NCI-H2196 treated with DMSO at 0.1 percent for 48 hours (cell line): ENCODE results near the gene KRTAP2-1.
"Not testable (repeated sequence)": the region's sequence is repeated elsewhere in the genome, so short reads cannot be mapped to it uniquely, and the experiment has no call there.

Experiments
- DNase-seq: peaks from one replicate; lab custom pipeline; 2025; ENCODE audit not compliant: unreplicated experiment; lab: John Stamatoyannopoulos, UW

Gene KRTAP2-1, protein sequence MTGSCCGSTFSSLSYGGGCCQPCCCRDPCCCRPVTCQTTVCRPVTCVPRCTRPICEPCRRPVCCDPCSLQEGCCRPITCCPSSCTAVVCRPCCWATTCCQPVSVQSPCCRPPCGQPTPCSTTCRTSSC

GRCh38 chr17:41046735-41047465 lies at the start of gene KRTAP2-1:
Gene KRTAP2-1 (minus strand): TSS chr17:41047316. CDS start chr17:41047267, 49 bp downstream.
- not testable (repeated sequence) for DNase-seq

- DNase-seq, result no peak
These were observed 48.9 kb upstream of the KRTAP2-1 start for GRCh38 chr17:41096055-41096454.

DNA sequence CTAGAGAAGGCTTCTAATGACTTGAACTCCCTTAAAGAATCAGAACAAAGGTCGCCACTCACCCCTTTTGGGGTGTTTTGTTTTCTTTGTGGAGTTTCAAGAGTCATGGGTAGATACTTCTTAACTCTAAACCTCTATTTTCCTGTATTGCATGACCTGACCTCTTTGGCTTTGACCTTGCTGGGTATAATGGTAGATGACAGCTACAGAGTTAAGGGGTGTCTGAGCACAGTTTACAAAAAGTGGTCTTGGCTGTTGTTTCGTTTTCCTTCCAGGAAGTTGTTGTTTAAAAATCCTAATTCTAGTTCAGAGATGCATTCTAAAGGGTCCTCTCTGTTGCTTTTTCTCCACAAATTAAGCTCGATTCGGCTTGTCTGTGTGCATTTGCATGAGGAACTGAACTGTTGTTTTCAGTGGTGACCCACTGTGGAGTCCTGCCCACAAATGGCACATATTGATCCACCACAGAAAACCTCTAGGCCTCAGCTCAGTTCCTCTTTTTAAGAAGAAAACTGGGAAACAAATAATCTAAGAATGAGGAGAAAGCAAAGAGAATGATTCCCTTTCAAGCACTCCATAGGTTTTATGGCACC lies 41.7 kb upstream of the KRTAP2-1 start:
- DNase-seq, result not testable (repeated sequence)

DNA sequence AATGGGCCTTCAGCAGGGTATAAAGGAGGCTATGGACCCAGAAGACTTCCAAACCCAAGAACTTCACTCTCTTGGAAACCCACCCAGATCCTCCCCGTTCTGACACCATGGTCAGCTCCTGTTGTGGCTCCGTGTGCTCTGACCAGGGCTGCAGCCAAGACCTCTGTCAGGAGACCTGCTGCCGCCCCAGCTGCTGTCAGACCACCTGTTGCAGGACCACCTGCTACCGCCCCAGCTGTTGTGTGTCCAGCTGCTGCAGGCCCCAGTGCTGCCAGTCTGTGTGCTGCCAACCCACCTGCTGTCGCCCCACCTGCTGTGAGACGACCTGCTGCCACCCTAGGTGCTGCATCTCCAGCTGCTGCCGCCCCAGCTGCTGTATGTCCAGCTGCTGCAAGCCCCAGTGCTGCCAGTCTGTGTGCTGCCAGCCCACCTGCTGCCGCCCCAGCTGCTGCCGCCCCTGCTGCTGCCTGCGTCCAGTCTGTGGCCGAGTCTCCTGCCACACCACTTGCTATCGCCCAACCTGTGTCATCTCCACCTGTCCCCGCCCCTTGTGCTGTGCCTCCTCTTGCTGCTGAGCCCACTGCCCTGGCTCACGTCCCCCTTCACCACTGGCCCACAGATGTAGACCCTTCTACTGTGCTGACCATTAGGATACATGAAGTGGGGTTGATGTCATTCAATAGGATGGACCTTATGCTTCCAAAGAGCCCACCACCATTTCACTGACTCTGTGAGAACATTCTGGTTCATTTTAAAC lies 37.2 kb upstream of the KRTAP2-1 start, which contains the start of gene KRTAP4-7:
TSS of gene KRTAP4-7 (plus strand) at position 51 of the 757 bp plus-strand sequence. CDS start at position 108, 57 bp downstream.
- DNase-seq, result not testable (repeated sequence)

DNA sequence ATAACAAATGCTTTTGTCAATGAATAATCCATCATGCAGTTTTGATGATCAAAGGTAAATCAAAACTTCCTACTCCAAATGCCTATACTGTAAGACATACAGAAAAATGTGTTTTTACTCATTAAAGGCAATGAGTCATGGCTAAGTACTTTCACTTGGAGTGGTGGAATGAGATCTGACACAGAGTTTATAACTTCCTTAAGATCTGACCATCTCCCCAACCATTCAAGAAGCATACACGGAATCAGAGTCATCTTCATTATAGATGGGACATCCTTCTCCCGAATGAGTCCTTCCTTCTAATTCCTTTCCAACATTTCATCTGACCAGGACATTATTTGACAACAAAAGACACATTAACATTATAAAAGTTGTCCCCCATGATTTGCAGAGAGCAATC lies 36.3 kb upstream of the KRTAP2-1 start:
- DNase-seq, result not testable (repeated sequence)

- DNase-seq, result no peak
These were observed 35.5 kb upstream of the KRTAP2-1 start for GRCh38 chr17:41082626-41083025.

DNA sequence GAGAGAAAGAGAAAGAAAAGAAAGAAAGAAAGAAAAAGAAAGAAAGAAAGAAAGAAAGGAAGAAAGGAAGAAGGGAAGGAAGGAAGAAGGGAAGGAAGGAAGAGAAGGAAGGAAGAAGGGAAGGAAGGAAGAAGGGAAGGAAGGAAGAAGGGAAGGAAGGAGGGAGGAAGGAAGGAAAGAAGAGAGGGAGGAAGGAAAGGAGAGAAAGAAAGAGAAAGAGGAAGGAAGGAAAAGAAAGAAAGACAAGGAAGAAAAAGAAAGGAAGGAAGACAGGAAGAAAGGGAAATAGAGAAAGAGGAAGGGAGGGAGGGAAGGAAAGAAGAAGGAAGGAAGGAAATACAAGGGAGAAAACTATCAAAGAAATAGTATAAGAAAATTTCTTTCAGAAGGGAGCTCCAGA lies 29.7 kb upstream of the KRTAP2-1 start:
- DNase-seq, result no peak

DNA sequence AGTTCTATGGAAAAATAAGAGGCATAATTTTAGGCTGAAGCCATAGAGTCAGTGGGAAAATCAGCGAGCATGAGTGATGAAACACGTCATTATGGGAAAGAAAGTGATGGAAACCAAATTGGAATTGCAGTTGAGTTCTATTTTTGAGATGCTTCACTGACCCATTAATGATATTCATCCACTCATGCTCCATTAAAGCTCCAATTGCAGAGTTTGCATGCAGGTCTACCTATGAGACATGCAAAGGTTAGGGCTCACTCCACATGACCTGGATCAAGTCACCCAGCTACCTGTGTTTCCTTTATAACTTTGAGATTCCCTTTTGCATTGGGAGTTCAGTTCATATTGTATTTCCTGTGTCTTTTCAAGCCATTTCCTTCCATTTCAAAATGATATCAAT lies 26.6 kb upstream of the KRTAP2-1 start:
- DNase-seq, result no peak

- DNase-seq, result no peak
These were observed 24.7 kb upstream of the KRTAP2-1 start for GRCh38 chr17:41071606-41072360.

DNA sequence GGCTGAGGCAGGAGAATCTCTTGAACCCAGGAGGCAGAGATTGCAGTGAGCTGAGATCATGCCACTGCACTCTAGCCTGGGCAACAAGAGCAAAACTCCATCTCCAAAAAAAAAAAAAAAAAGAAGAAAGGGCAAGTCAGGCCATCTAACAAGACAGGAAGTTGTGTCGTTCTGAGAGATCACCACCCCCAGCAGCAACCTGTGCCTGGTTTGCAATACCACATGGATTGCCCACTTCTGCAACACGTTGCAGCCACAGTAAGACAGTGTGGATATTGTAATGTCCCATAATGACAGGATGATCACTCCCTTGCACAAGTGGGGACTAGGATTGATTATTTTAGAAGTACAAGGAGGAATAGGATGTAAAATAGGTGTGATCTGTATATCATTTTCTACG lies 21.9 kb upstream of the KRTAP2-1 start:
- no peak for DNase-seq

GRCh38 chr17:41067281-41067680 lies 20.2 kb upstream of the KRTAP2-1 start:
- no peak for DNase-seq

GRCh38 chr17:41065829-41066624 lies 18.9 kb upstream of the KRTAP2-1 start, which contains the start of gene KRTAP2-4:
Gene KRTAP2-4 (minus strand): TSS chr17:41065879. CDS start chr17:41065845, 34 bp downstream.
- no peak for DNase-seq

- not testable (repeated sequence) for DNase-seq
These were observed 18.0 kb upstream of the KRTAP2-1 start for GRCh38 chr17:41065016-41065689.

GRCh38 chr17:41064301-41064700 lies 17.2 kb upstream of the KRTAP2-1 start:
- DNase-seq, result no peak

GRCh38 chr17:41063449-41063848 lies 16.3 kb upstream of the KRTAP2-1 start:
- no peak for DNase-seq

DNA sequence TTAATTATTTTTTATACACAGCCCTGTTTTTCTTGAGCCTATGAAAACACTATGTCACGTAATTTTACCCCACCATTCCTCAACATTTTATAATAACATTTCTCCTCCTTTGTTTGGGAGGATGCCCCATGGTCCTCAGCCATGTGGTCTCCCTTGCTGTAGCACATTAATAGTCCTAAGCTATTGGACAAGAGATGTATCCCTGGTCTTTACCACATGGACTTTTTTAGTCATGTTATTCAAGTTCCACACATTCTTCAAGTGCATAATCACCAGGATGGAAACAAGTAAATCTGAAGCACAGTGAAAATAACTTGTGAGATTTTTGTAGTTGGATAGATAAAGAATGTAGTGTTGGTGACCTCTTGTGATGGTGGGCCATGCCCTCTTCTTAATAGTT lies 14.8 kb upstream of the KRTAP2-1 start:
- no peak for DNase-seq

GRCh38 chr17:41060052-41060604 lies 13.0 kb upstream of the KRTAP2-1 start, which contains the start of gene KRTAP2-3:
Gene KRTAP2-3 (minus strand): TSS chr17:41060114. CDS start chr17:41060050, 64 bp downstream.
- no peak for DNase-seq

DNA sequence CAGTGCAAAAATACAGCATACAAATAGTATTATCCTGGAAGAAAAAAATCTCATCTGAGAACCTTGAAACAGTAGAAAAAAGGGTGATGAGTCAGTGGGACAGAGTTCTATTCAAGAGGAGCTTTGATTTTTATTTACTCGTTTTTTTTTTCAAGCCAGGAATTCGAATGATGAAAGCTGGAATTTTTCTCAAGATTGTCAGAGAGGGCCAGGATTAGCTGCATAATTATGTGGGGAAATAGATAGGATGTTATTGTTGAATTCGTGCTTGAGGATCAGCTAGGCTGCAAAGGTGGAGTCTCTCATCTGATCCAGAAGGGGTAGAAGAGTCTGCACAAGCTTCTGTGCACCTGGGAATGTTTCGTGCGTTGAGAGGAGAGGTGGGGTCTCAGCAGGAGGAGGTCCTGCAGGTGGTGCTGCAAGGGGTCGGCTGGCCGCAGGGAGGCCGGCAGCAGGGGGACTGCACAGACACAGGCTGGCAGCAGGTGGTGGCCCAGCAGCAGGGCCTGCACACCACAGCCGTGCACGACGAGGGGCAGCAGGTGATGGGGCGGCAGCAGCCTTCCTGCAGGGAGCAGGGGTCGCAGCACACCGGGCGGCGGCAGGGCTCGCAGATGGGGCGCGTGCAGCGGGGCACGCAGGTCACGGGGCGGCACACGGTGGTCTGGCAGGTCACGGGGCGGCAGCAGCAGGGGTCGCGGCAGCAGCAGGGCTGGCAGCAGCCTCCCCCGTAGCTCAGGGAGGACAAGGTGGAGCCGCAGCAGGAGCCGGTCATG lies 12.3 kb upstream of the KRTAP2-1 start:
- not testable (repeated sequence) for DNase-seq
